ENCODE measurements around the gene IGSF3.

- TF ChIP-seq EZH2 (IDR thresholded peaks at IDR 0.05), result no peak
- no peak for TF ChIP-seq POLR2AphosphoS5 (IDR thresholded peaks at IDR 0.05; ENCODE audit: borderline replicate concordance, low read depth, low read length)
- TF ChIP-seq FOXP2 (optimal IDR thresholded peaks at IDR 0.05; ENCODE audit: control extremely low read depth, extremely low read length, insufficient read depth), result no peak
These were observed 11.7 kb upstream of the IGSF3 start for GRCh38 chr1:116679091-116679827.
